ENCODE results near the gene PLS1. TPM values are rescaled to one million over a fixed set of nuclear protein-coding genes. Genes with fewer than 3 reads are reported as not detected.

PLS1 gene
- total RNA-seq, 1 experiment from 2014 or later: 38.8 TPM

- Histone ChIP-seq H3K4me2 (ENCODE audit: low read length) (peak overlapping the region; percentile 89), H3K4me1 (ENCODE audit: control insufficient read depth in 1 of 2, insufficient read depth in 2 of 2, low read length in 2 of 2) (peaks cover 20 to 28% of the 10 kb centered on the region in 2 experiments), H2AFZ (ENCODE audit: low read depth, low read length, poor library complexity, severe bottlenecking) (peak overlapping the region; percentile 97), H3K27ac (ENCODE audit: low read depth, low read length) (peak overlapping the region; percentile 78; the same call in 1 of the 2 replicates), H3K36me3 (ENCODE audit: control insufficient read depth in 1 of 2, insufficient read depth in 2 of 2, low read length in 2 of 2) (no peaks in the 10 kb centered on the region), H3K9me3 (ENCODE audit: control insufficient read depth in 1 of 2, insufficient read depth in 1 of 2, low read depth in 1 of 2, low read length in 2 of 2) (no peaks in the 10 kb centered on the region), H4K20me1 (ENCODE audit: insufficient read depth) (no peaks in the 10 kb centered on the region), H3K9ac (ENCODE audit: low read length) (peak overlapping the region; percentile 62; the same call in 1 of the 2 replicates), H3K79me2 (ENCODE audit: insufficient read depth, low read length) (peaks cover 13% of the 10 kb centered on the region; the same call in 1 of the 2 replicates), H3K9me2 (ENCODE audit: insufficient read depth) (no peaks in the 10 kb centered on the region), H3K27me3 (ENCODE audit: insufficient read depth, low read length) (no peaks in the 10 kb centered on the region), H3K4me3 (replicated peaks in 1 of 2; ENCODE audit: low read depth in 1 of 2, low read length in 2 of 2) (peak overlapping the region; percentile 64 to 75)
- POLR2A ChIA-PET: no interaction called here
- no peak for ATAC-seq
- no peak for DNase-seq (ENCODE audit: low read depth, low spot score)
- CTCF ChIA-PET: no interaction called here
- intact Hi-C loops (cut with micrococcal nuclease): loop anchor here (5.0 kb wide), 1 partner anchor 132 kb away; no protein-coding TSS in a partner anchor
- TF ChIP-seq RAD21 (IDR thresholded peaks at IDR 0.05; ENCODE audit: low read depth) (no peak), ZFX (IDR thresholded peaks at IDR 0.05) (no peak), SRF (IDR thresholded peaks at IDR 0.05; ENCODE audit: low read depth) (no peak)
- TF ChIP-seq, protein P1, sequence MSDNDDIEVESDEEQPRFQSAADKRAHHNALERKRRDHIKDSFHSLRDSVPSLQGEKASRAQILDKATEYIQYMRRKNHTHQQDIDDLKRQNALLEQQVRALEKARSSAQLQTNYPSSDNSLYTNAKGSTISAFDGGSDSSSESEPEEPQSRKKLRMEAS (IDR thresholded peaks at IDR 0.05): no peak
- BruUV-seq (replicated peaks): no TSS peak
- RAD21 ChIA-PET (ENCODE audit: low non-redundant PET in 1 of 2, low total read pairs in 2 of 2, uncharacterized antibody in 2 of 2, unreplicated experiment in 2 of 2): no interaction called here
These were observed 1.1 kb upstream of the PLS1 start for GRCh38 chr3:142595141-142595540.

GRCh38 chr3:142595581-142595950, 627 bp upstream of the PLS1 start:
- TSS peak; percentile 96 for BruUV-seq (replicated peaks)
- H3K4me1 ChIP-seq (ENCODE audit: control insufficient read depth in 1 of 2, insufficient read depth in 2 of 2, low read length in 2 of 2): peaks cover 20 to 28% of the 10 kb centered on the region in 2 experiments
- ChIA-PET CTCF (no interaction called here), POLR2A (no interaction called here), RAD21 (ENCODE audit: low non-redundant PET in 1 of 2, low total read pairs in 2 of 2, uncharacterized antibody in 2 of 2, unreplicated experiment in 2 of 2) (no interaction called here)
- DNase-seq (ENCODE audit: low read depth, low spot score) (peak; percentile 43), ATAC-seq (peak; percentile 51)
- no peaks in the 10 kb centered on the region for H3K36me3 ChIP-seq (ENCODE audit: control insufficient read depth in 1 of 2, insufficient read depth in 2 of 2, low read length in 2 of 2)
- H3K9ac ChIP-seq (ENCODE audit: low read length): peak overlapping the region; percentile 62
- H3K9me2 ChIP-seq (ENCODE audit: insufficient read depth): no peaks in the 10 kb centered on the region
- H3K4me2 ChIP-seq (ENCODE audit: low read length): peak overlapping the region; percentile 89
- H3K27me3 ChIP-seq (ENCODE audit: insufficient read depth, low read length): no peaks in the 10 kb centered on the region
- peaks cover 13% of the 10 kb centered on the region; the same call in 1 of the 2 replicates for H3K79me2 ChIP-seq (ENCODE audit: insufficient read depth, low read length)
- peak overlapping the region; percentile 64 to 75 for H3K4me3 ChIP-seq (replicated peaks in 1 of 2; ENCODE audit: low read depth in 1 of 2, low read length in 2 of 2)
- H4K20me1 ChIP-seq (ENCODE audit: insufficient read depth): no peaks in the 10 kb centered on the region
- H3K9me3 ChIP-seq (ENCODE audit: control insufficient read depth in 1 of 2, insufficient read depth in 1 of 2, low read depth in 1 of 2, low read length in 2 of 2): no peaks in the 10 kb centered on the region
- intact Hi-C loops (cut with micrococcal nuclease): loop anchor here (5.0 kb wide), 1 partner anchor 132 kb away; no protein-coding TSS in a partner anchor
- peak overlapping the region; percentile 78 for H3K27ac ChIP-seq (ENCODE audit: low read depth, low read length)
- H2AFZ ChIP-seq (ENCODE audit: low read depth, low read length, poor library complexity, severe bottlenecking): peak overlapping the region; percentile 97
- no peak for TF ChIP-seq SIN3A (IDR thresholded peaks at IDR 0.05; ENCODE audit: low read depth)
- TF ChIP-seq, protein P1 (IDR thresholded peaks at IDR 0.05): peak; percentile 53; the same call in 1 of the 2 replicates
- TF ChIP-seq FOSL1 (IDR thresholded peaks at IDR 0.05; ENCODE audit: low read depth): peak; percentile 67
- TF ChIP-seq ZBTB33 (IDR thresholded peaks at IDR 0.05; ENCODE audit: extremely low read depth, insufficient replicate concordance, low read length): no peak
- no peak for TF ChIP-seq JUND (IDR thresholded peaks at IDR 0.05)
- TF ChIP-seq POLR2A (IDR thresholded peaks at IDR 0.05; ENCODE audit: borderline replicate concordance, extremely low read depth, insufficient read depth, insufficient read length): no peak
- no peak for TF ChIP-seq ATF3 (IDR thresholded peaks at IDR 0.05)

All from HCT116 (cell line).